Prostate gland (tissue), 2 donors: Measurements from ENCODE around the gene CDC45.

ENCODE experiments used
- POLR2A ChIP-seq: fragments of 450-650 bp; IDR thresholded peaks from one replicate; pipeline ENCODE4 v1.6.1; 2016; ENCODE audit warnings: antibody characterized with exemption, mild to moderate bottlenecking
- POLR2AphosphoS5 ChIP-seq: sonication (generic); formaldehyde crosslinking; IDR thresholded peaks from one replicate; pipeline ENCODE4 v1.6.1; 2017; ENCODE audit warnings: antibody characterized with exemption
- TF ChIP-seq, protein P1 (sequence below), 4 experiments: fragments of 200-600 bp in 2 of 4; fragments of 450-650 bp in 2 of 4; sonication (generic) in 2 of 4; IDR thresholded peaks; 1 replicate in 3 of 4; 2 replicates in 1 of 4; pipeline ENCODE4 v1.5.1; 2016 to 2019; ENCODE audit warnings: antibody characterized with exemption in 4 of 4, mild to moderate bottlenecking in 2 of 4, moderate library complexity in 2 of 4

DNA sequence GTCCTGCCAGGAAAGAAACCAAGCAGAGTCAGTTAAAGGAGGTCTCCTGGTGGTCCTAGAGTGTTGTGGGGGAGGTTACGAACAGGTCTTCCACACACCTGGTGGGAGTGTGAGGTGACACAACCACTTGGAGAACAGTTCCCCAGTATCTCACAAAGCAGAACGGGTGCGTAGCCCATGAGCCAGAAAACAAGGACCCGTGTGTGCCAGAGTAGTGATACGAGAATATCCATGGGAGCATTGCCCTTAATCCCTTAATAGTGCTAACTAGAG, 66.2 kb downstream of the CDC45 start:
- TF ChIP-seq, protein P1, sequence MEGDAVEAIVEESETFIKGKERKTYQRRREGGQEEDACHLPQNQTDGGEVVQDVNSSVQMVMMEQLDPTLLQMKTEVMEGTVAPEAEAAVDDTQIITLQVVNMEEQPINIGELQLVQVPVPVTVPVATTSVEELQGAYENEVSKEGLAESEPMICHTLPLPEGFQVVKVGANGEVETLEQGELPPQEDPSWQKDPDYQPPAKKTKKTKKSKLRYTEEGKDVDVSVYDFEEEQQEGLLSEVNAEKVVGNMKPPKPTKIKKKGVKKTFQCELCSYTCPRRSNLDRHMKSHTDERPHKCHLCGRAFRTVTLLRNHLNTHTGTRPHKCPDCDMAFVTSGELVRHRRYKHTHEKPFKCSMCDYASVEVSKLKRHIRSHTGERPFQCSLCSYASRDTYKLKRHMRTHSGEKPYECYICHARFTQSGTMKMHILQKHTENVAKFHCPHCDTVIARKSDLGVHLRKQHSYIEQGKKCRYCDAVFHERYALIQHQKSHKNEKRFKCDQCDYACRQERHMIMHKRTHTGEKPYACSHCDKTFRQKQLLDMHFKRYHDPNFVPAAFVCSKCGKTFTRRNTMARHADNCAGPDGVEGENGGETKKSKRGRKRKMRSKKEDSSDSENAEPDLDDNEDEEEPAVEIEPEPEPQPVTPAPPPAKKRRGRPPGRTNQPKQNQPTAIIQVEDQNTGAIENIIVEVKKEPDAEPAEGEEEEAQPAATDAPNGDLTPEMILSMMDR (IDR thresholded peaks at IDR 0.05): no peak
- TF ChIP-seq POLR2A (no peak), POLR2AphosphoS5 (no peak)
